Activated naive CD4-positive, alpha-beta T cell treated with anti-CD3 and anti-CD28 coated beads, Interleukin-2, amount 50 U/mL, for 72 hours (primary cell): ENCODE data around the gene CLIP1. TPM values are rescaled to one million over a fixed set of nuclear protein-coding genes. Genes with fewer than 3 reads are reported as not detected.

Experiments
- ATAC-seq, 2 donors: fragments of 150-1000 bp; cut with Tn5 transposase; 2 replicates each; pipeline ENCODE4 v1.10.0; 2021; ENCODE audit warnings: mild to moderate bottlenecking in 2 of 2, moderate library complexity in 2 of 2
- DNase-seq, 2 donors: peaks; one replicate each; pipeline ENCODE4 v3.0.0; 2021 to 2022; ENCODE audit warnings: low spot score in 2 of 2
- H3K27ac Mint-ChIP-seq, 2 donors: one replicate each; pipeline ENCODE4 v1.8.0; 2022; ENCODE audit warnings: mild to moderate bottlenecking in 2 of 2, mixed read lengths in 2 of 2
- H3K36me3 Mint-ChIP-seq, 2 donors: one replicate each; pipeline ENCODE4 v1.8.0; 2022; ENCODE audit warnings: mixed read lengths in 2 of 2
- H3K9me3 Mint-ChIP-seq, 2 donors: one replicate each; pipeline ENCODE4 v1.8.0; 2022; ENCODE audit warnings: mixed read lengths in 2 of 2
- total RNA-seq, 2 donors: library from RNA; stranded (reverse); gene quantifications; one replicate each; pipeline ENCODE4 v1.2.3, GENCODE V29; 2022

The CLIP1 gene
- total RNA-seq, 2 donors from 2014 or later, result 40.7 to 69.0 TPM

DNA sequence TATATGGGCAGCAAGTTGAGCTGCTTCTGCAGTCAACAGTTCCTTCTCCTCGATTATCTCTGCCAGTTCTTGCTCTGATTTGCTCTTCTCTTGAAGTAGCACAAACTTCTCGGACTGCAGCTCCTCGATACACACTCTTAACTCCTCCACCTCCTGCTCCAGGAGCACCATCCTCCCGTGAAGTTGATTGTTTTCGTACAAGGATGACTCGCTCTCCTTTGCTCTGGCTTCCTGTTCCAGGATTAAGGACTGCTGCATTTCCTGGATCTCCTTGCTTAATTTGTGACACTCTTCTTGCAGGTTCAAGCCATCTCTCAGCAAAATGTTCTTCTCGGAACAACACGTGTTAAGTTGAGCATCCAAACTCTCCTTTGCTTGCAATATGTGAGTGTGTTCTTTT is 100.0 kb downstream of the CLIP1 start:
- ATAC-seq, result no peak
- DNase-seq, result no peak
- Mint-ChIP-seq H3K27ac (peak overlapping the region in 1 of 2 donors; percentile 0), H3K9me3 (no peaks in the 10 kb centered on the region), H3K36me3 (peaks cover 0 to 15% of the 10 kb centered on the region in 2 donors)

DNA sequence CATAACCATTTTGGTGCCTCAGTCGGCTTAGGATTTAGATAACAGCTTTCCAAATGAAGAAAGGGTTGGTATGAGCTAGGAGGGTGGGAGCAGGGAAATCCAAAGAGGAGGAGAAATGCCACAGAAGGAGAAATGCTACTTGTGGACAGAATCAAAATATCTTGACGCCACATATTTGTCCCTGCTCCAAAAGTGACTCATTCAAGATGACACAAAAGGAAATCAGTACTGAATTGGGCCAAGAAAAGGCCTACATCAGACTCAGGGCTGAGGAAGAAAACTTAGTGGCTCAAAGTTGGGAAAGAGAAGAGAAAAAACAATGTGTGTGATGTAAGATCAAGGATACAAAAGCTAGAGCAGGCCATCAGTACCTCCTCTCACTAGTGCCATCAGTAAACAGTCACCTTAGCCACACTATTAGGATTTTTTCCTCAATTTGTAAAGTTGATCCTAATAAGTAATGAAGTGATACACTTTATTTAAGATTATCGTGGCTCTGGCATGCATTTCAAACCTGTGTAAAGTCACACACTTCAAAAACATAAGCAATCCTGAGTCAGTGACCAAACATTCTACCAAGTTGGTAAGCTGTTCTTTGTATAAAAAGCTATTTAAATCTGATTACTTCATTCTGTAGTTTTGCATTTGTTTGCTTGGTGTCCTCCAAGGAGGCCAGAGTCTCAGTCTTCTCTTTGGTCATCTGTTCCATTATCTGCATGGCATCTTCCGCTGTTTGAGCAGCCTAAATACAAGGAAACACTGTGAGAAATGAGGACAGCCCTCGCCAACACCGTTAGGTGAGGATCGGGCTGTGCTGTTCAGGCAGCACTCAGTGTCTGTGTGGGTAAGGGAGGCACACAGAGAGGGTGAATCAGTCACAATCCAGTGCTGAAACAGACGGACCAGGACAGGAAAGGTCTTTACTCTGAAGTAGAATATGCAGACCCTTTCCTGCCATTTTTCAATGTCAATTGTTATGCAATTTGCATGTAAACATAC is 103.6 kb downstream of the CLIP1 start:
- no peak for ATAC-seq
- no peak for DNase-seq
- Mint-ChIP-seq H3K36me3 (peaks cover 0 to 15% of the 10 kb centered on the region in 2 donors), H3K9me3 (no peaks in the 10 kb centered on the region), H3K27ac (peak overlapping the region in 1 of 2 donors; percentile 28)

DNA sequence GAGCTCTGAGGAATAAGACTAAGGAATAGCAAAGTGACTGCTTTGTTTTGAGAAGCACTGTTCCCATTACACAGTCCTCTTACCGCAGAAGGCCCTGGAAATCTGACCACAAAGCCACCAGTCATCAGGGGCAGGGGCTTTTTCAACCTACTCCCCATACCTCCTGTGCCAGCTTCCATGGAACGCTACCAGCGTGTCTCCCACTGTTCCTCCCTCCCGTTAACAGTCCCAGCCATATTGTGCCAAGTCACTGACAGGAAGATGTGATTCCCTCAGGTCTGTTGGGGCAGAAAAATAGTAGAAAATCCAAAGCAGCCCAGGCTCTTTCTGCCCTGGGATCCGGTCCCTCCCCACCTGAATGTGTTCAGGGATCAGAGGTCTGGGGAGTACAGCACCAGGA is 109.5 kb downstream of the CLIP1 start:
- DNase-seq (no peak), ATAC-seq (no peak)
- Mint-ChIP-seq H3K36me3 (no peaks in the 10 kb centered on the region), H3K27ac (peak overlapping the region in 1 of 2 donors; percentile 88), H3K9me3 (no peaks in the 10 kb centered on the region)

DNA sequence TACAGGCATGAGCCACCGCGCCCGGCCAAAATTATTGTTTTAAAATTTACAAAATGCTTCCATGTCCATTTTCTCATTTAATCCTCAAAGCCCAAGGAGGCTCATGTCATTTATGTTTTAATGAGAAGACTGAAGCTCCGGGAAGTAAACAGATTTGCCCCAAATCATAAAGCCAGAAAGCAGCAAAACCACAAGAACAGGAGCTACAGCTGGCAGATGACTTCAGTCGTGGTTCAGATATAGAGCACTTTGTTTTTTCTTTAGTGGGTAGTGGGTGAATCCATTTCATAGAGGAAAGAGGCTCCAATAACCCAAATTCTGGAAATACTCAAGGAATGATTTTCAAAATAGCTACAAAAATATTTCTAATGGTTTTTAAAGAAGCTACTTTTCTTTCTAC is 110.8 kb downstream of the CLIP1 start:
- H3K36me3 Mint-ChIP-seq, result no peaks in the 10 kb centered on the region
- DNase-seq (no peak), ATAC-seq (no peak)
- H3K9me3 Mint-ChIP-seq, result no peaks in the 10 kb centered on the region
- no peak overlapping the region for H3K27ac Mint-ChIP-seq

DNA sequence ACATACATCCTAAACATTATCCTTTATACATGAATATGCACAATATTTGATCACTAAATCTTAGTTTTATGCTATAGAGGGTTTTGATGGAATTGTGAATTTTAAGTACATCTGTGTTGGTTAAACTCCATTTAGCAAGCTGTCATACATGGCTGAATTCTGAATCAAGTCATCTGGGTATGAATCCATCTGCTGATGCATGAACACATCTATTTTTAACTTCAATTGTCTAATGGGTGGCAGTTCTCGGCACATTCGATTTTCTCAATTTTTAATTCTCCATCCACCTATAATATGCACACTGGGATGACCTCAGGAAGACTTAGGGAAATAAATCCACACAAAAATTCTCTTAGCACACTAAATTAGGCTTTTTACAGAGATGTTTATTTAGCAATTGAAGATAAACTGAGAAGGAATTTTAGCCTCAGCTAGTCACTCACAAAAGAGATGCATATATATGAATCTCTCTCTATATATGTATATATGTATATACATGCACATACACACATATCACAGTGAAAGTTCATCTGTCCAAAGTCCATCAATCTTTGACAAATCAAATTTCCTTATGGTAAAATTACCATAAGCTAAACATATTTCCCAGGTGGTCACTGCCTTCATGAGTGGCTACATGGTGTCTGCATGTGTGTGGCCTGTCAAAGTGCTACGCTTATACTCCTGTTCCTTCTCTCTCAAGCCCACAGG is 111.7 kb downstream of the CLIP1 start:
- H3K9me3 Mint-ChIP-seq, result no peaks in the 10 kb centered on the region
- DNase-seq, result no peak
- ATAC-seq, result no peak
- no peak overlapping the region for H3K27ac Mint-ChIP-seq
- H3K36me3 Mint-ChIP-seq, result no peaks in the 10 kb centered on the region

DNA sequence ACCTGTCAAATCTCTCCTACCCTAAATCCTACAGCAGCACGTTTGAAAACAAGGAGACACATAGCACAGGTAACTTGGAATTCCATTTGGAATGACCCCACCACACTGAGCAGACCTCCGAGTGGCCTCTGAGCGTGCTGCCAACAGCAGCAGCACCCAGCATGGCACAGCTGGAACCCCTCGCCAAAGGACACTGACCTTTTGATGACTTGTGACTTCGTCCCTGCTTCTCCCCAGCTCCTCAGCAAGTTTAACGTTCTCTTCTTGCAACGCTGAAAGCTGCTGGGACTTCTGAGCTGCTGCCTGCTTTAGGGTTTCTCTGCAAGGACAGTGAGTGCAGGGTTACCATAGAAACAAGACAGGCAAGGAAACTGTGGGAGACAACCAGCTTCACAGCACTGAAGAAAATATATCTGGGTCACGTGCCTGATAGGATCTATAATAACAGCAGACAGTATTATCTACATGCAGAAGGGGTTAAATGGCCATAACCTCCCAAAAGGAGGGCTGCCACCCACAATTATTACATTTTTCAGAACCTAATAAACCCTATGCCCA is 112.8 kb downstream of the CLIP1 start:
- H3K36me3 Mint-ChIP-seq, result no peaks in the 10 kb centered on the region
- no peak for DNase-seq

DNA sequence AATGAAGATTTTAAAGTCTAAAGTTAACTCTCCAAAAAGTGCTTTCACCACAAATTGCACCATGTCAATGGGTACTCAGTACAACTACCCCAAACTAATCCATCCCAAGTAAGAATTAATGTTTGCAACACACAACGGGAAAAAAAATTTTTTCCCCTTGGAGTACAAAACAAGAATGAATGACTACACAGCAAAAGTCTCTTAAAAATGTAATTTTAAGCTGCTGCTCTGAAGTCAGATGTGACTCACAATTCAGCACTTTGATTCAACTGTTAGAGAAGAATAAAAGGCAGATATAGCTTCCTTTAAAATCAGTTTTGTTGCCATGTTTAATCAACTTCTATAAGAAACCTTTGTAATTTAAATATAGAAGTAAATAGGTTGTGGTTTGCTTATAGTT is 113.7 kb downstream of the CLIP1 start:
- no peaks in the 10 kb centered on the region for H3K9me3 Mint-ChIP-seq
- no peaks in the 10 kb centered on the region for H3K36me3 Mint-ChIP-seq
- ATAC-seq (no peak), DNase-seq (no peak)
- no peak overlapping the region for H3K27ac Mint-ChIP-seq

More for the DNA sequence above, 112.8 kb downstream of the CLIP1 start:
- ATAC-seq, result no peak
- H3K9me3 Mint-ChIP-seq, result no peaks in the 10 kb centered on the region
- no peak overlapping the region for H3K27ac Mint-ChIP-seq

DNA sequence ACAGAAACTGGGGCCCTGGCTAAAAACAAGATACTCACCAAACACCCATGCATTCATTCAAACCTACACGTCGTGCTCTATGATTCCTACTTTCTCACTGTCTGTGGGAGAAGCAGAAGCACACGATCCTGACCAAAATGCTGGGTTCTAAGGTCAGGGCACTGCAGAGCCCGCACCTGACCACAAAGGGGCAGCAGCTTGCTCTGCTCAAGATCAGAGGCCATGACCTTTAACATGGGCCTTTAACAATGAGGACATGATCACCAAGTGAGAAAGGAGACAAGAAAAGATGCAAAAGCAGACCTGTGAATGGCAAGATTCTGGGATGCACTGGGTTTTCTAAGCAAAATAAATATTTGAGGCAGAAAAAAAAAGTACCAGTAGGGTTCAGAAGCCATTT is 116.1 kb downstream of the CLIP1 start:
- no peak for ATAC-seq
- DNase-seq, result no peak
- no peaks in the 10 kb centered on the region for H3K9me3 Mint-ChIP-seq
- no peaks in the 10 kb centered on the region for H3K36me3 Mint-ChIP-seq
- peak overlapping the region in 1 of 2 donors; percentile 57 for H3K27ac Mint-ChIP-seq

DNA sequence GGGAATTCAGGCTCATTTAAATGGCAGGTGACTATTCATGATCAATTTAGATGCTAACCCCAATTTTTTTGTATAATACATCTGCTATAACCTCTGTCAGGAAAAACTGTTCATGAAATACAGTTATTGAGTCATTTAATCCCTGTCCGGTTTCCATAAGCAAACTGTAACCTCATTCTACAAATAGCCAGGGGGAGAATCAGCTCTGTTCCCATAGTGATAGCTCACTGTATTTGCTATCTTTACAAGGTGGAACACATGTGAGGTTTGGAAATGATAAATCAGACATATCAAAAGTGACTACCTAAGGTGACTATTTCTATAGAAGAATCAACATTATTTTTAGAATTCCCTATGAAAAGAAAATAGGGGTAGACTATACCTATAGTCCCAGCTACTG is 117.5 kb downstream of the CLIP1 start:
- Mint-ChIP-seq H3K9me3 (no peaks in the 10 kb centered on the region), H3K36me3 (no peaks in the 10 kb centered on the region), H3K27ac (no peak overlapping the region)
- ATAC-seq (no peak), DNase-seq (no peak)

DNA sequence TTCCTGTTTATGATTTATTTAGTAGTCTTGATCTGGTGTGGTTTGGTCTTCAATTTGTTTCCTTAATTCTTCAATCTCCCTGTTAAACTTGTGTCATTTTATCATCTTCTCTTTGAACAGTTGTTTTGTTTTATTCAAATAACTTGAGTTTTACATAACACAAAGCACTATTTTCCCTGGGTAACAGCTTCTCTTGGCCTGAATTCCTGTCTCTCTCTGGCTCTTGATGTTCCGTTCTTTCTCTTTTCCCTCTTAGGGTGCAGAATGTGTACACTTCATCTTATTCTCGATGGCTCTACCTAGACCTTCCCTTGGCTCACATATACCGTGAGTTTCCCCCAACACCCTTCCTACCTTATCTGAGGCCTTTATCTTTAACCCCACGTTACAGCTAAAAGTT is 119.4 kb downstream of the CLIP1 start:
- no peak for DNase-seq
- ATAC-seq, result no peak
- no peaks in the 10 kb centered on the region for H3K9me3 Mint-ChIP-seq
- H3K27ac Mint-ChIP-seq, result peak overlapping the region; percentile 0 to 50
- no peaks in the 10 kb centered on the region for H3K36me3 Mint-ChIP-seq

DNA sequence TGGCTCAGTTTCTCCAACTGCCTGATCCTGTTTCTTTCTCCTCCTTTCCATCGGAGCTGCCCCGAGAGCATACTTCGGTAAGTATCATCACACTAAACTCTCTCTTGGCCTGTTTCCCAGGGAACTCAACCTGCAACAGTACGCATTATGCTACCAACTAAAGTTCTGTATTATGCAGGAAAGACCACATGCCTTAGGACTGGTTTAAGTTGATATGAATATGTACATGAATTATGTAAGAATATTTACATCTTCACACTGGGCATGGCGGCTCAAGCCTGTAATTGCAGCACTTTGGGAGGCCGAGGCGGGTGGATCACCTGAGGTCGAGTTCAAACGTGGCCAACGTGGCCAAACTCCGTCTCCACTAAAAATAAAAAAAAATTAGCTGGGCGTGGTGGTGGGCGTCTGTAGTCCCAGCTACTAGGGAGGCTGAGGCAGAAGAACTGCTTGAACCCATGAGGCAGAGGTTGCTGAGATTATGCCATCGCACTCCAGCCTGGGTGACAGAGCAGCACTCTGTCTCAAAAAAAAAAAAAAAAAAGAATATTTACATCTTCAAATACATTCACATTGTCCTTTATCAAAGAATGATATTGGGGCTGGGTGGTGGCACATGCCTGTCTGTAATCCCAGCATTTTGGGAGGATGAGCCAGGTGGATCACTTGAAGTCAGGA is 124.3 kb downstream of the CLIP1 start:
- ATAC-seq (no peak), DNase-seq (no peak)
- Mint-ChIP-seq H3K27ac (no peak overlapping the region), H3K36me3 (no peaks in the 10 kb centered on the region), H3K9me3 (no peaks in the 10 kb centered on the region)

DNA sequence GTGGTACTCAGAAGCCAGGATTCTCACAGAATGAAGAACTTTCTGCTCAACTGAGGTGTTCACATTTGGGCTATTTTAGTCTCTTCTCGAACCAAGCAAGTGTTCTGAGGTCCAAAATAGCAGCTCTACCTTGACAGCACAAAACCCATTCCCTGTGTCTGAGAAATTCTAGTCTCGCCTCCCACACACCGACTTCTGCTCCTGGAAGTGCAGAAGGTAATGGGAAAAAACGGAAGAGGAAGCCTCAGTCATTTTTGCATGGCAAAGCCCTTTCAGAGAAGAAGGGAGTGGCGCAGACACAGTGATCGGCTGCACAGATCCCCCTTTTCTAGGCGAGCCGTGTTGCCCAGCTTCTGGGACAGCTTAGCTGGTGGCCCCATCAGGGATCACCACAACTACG is 125.0 kb downstream of the CLIP1 start:
- H3K27ac Mint-ChIP-seq, result no peak overlapping the region
- ATAC-seq, result no peak
- no peaks in the 10 kb centered on the region for H3K36me3 Mint-ChIP-seq
- no peaks in the 10 kb centered on the region for H3K9me3 Mint-ChIP-seq
- DNase-seq, result no peak

DNA sequence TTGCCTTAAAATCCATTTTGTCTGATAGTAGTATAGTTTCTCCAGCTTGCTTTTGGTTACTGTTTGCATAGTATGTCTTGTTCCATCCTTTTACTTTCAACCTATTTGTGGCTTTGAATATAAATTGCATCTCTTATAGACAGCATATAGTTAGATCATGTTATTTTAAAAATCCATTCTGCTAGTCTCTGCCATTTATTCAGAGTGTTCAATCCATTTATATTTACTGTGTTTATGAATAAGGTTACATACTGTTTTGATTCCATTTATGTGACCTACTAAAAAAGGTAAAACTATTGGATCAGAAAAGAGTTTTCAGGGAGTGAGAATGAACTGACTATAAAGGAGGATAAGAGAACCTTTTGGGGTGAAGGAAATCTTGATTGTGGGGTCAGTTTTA is 126.6 kb downstream of the CLIP1 start:
- H3K27ac Mint-ChIP-seq, result peak overlapping the region in 1 of 2 donors; percentile 75
- DNase-seq, result no peak
- H3K9me3 Mint-ChIP-seq, result no peaks in the 10 kb centered on the region
- no peak for ATAC-seq
- H3K36me3 Mint-ChIP-seq, result no peaks in the 10 kb centered on the region

DNA sequence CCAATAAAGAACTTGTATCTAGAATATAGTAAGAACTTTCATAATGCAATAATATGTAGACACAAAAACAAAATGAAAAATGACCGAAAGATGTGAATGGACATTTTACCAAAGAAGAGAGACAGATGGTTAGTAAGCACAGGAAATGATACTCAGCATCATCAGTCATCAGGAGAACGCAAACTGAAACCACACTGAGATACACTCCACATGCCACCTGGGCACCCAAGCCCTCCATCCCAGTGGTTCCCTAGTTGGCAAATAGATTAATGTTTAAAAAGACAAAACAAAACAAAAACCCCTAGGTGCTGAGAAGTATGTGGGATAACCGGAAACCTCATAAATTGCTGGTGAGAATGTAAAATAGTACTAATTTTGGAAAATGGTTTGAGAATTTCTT is 129.4 kb downstream of the CLIP1 start:
- DNase-seq (no peak), ATAC-seq (peak in 1 of 2 donors; percentile 82)
- Mint-ChIP-seq H3K9me3 (no peaks in the 10 kb centered on the region), H3K36me3 (no peaks in the 10 kb centered on the region), H3K27ac (peak overlapping the region in 1 of 2 donors; percentile 25)

DNA sequence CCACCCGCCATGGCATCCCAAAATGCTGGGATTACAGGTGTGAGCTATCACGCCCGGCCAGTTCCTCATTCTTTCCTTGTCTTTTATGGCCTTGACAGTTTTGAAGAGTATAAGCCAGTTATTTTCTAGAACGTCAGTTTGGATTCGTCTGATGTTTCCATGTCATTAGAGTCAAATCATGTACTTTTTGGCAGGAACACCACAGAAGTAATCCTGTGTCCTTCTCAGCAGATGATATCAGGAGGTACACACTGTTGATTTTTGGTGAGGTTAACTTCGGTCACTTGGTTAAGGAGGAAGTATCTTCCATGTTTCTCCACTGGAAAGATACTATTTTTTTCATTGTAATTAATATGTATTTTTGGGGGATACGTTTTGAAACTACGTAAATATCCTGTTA is 131.0 kb downstream of the CLIP1 start:
- no peaks in the 10 kb centered on the region for H3K36me3 Mint-ChIP-seq

DNA sequence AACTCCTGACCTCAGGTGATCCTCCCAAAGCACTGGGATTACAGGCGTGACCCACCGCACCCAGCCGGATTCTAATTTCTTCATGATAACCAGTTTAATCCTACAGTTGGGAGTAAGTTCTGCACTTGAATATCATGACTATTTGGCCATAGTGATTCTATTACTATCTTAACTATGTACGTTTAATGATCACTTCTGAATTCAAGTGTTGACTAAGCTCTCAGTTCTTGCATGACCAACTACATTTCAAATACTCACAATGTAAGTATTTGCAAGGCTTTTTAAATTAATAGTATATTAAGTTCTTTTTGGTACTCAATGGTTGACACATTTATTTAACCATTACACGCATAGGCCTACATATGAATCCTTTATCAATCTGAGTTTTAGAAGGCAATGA is 138.8 kb downstream of the CLIP1 start:
- H3K36me3 Mint-ChIP-seq, result no peaks in the 10 kb centered on the region
- H3K9me3 Mint-ChIP-seq, result no peaks in the 10 kb centered on the region
- DNase-seq (no peak), ATAC-seq (no peak)
- H3K27ac Mint-ChIP-seq, result no peak overlapping the region

More for the DNA sequence above, 131.0 kb downstream of the CLIP1 start:
- no peaks in the 10 kb centered on the region for H3K9me3 Mint-ChIP-seq
- ATAC-seq (no peak), DNase-seq (no peak)
- H3K27ac Mint-ChIP-seq, result no peak overlapping the region

DNA sequence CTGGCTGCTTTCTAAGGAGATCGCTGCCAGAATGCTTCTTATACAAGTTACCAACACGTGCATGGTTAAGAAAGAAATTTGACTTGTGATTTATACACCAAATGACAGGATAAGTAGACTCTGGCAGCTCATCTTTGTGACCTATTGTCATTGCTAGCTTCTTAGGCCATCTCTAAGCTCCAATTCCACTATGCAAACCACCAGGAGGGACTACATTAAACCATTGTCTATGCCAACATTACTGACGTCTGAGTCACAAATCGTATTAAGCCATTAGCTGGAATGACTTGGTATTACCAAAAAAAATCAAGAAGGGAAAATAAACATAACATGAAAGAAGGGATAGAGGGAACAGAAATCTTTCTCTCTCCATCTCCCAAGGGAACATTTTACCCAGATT is 140.4 kb downstream of the CLIP1 start:
- DNase-seq (no peak), ATAC-seq (no peak)
- Mint-ChIP-seq H3K36me3 (no peaks in the 10 kb centered on the region), H3K27ac (no peak overlapping the region), H3K9me3 (no peaks in the 10 kb centered on the region)
